Left hindlimb (tissue), 1 donor: ENCODE results near the gene DIAPH2.
"Not testable (repeated sequence)": the region's sequence is repeated elsewhere in the genome, so short reads cannot be mapped to it uniquely, and the experiment has no call there.

Experiments used
- DNase-seq: peaks from one replicate; pipeline ENCODE4 v3.0.0-alpha.2; 2018

The DIAPH2 gene

DNA sequence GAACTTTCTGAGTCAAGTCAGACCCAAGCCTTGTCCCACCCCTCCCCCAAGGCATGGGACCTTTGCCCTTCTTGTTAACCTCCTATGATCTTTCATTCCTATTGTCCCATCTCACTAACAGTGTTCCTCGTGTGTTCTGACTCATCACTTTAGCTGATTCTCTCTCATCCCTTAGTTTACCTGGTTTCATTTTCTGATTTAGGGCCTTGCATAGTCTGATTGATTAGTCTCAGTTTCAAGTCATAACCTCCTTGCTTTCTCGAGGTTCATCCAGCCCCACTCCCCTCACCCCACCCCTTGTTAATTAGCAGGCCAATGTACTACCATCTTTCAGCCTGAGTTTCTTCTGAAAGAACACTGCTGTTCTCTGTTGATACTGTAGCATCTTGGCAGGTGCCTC is 716.5 kb downstream of the DIAPH2 start:
- DNase-seq = no peak

DNA sequence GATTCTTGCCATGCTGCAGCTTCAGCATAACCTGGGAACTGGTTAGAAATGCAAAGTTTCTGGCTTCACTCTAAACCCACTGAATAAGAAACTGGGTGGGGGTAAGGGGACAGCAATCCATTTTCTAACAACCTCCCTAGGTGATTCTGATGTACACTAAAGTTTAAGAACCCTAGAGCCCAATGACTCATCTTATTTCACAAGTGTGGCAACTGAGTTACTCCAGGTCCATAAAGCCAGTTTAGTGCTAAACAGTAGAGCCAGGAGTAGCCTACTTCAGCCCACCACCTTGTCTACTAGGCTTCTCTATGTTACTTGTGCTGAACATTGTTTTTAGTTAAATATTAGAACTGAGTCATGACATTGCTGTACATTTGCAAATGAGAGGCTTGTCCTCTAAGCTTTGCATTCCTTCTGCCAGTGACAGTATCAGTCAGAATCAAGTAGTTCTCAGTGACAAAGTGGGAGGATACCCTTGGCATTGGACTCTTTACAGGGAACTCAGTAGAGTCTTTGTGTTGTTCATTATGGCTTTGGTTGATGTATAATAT is 717.0 kb downstream of the DIAPH2 start:
- DNase-seq = no peak

DNA sequence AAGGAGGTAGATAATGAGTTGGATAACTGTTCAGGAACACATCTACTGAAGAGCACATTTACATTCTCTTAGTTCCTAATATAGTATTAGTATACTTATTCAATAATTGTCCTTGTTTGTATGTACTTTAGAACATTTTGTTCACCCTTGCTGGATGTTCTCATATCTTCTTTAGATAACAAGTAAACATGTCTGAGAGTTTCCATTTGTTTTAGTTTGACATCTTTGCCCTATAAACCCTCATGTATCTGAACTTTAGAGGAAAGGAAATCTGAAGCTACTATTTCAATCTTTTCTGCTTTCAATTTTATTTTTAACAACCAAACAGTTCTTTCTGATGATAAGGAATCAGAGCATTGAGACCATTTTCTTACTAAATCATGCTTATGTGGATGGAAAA is 717.7 kb downstream of the DIAPH2 start:
- DNase-seq = no peak

DNA sequence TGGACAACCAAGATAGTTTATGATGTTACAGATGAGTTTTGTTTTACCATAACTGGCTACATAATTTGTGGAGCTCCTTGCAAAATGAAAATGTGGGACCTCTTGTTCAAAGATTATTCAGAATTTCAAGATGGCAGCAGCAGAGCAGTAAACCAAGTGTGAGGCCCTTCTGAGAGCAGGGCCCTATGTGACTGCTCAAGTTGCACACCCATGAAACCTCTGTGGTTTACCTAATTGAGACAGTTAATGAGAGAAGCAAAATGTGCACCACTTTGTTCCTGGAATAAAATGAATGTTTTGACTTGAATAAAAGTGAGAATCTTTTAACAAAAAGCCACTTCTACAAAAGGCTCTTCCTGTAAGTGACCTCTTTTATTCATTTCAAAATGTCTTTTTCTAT is 718.3 kb downstream of the DIAPH2 start:
- no peak for DNase-seq

DNA sequence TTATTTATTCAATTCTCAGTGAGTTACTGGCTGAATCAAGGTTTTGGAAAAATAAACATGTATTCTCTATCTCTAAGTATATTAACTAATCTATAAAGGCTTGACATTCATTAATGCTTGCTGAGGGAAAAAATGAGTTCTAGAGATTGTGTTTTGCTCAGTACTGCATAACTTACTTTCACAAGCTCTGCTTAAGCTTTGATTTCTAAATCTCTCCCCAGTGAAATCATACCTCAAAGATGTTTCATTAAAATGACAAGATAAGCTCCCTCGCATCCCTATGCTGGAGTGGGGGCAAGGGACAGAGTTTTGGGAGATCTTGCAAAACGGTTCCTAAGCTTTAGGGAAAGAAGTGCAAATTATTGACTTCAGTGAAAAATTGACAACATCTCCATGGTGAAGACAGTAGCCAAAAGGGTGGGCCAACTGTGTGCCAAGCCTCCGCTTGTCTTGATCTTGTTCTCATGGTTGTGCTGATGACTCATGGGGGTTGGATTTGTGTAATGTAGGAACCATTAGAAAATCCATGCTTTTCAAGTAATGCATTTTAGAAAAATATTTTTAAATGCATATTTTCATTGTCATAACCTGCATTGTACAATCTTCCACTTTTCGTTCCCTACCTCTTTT is 720.5 kb downstream of the DIAPH2 start:
- DNase-seq = no peak

- DNase-seq = not testable (repeated sequence)
These were observed 725.2 kb downstream of the DIAPH2 start for GRCh38 chrX:97409632-97410415.

DNA sequence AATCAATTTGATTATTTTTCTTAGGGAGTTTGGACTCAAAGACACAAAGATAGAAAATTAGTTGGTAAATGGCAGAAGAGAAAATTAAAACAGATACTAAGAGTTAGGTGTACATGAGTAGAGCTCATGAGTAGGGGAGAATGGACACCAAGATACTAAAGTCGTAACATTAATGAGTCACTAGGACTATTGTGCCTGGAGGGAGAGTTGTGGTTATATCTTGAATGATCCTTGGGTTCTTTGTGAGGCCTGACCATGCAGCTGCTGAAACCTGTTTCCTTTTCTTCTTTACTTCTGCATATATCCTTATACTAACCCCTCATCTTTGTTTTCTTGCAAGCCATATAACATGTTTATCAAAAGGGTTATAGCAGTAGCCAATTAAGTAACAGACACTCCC is 731.8 kb downstream of the DIAPH2 start:
- no peak for DNase-seq

GRCh38 chrX:97429101-97429500 is 744.5 kb downstream of the DIAPH2 start:
- no peak for DNase-seq

DNA sequence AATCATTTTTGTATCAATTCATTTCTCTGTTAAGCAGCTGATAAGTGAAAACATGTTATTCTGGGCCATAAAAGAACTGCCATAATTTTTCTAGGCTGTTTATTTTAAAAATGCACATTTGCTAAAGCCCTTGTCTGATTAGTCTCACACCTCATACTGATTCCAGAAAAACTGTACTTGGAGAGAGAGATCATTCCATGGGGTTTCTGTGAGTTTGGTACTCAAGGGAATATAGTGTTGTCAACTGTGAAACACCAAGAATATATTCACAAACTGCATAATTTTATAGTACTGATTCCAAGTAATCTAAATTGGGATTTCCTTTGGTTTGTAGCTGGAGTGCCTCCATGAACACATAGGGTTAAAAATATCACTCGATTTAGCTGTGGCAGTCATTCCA is 746.6 kb downstream of the DIAPH2 start:
- no peak for DNase-seq

GRCh38 chrX:97446298-97446882 is 761.7 kb downstream of the DIAPH2 start:
- no peak for DNase-seq

- DNase-seq = no peak
These were observed 762.7 kb downstream of the DIAPH2 start for GRCh38 chrX:97447306-97447705.

DNA sequence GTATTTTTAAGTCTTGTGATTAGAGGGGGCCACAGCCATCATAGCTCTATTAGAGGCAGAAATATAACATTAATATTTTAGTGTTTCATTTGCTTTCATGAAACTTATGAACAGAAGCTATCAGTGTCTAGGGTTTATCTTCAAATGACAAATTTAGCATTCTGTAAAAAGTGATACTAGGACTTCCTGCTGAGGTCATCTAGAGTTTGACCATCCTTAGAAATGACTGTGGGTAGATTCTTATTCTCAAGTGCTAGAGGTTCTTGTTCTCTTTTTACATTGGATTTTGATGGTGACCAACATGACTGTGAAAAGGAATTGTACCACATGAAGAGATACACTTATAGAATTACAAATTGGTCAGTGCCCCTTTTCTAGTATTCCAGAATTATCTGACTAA is 767.6 kb downstream of the DIAPH2 start:
- DNase-seq = no peak

DNA sequence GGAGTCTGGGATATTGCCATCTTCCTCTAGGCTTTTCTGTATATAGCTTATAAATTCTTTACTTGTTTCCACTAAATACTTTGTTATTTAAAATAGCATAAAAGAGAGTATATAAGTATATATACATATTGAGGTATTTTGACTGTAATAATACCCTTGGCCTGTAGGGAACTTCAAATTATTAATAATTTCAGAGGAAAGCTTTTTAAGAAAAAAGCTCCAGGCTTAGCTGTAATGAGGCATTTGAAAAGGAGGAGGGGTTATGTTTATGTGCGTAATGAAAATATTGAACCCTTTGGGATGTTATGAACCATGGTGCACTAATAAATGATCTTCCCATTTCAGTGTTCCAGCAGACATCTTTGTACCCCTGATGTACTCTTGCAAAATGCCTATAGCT is 777.1 kb downstream of the DIAPH2 start:
- no peak for DNase-seq

DNA sequence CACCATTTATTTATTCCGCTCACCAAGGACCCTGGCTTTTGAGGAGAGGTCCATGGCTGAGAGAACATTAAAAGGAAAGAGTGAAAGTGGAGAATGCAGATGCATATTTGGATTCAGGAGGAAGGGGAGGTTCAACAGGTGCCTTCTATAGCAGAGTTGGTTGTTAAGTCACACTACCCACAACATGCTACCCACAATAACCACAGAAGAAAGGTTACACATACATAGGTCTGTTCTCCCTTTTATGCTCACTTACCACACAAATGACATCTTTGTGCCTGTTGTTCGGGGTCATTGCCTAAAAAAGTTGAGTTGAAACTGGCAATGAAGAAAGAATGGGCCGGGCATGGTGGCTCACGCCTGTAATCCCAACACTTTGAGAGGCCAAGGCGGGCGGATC is 786.4 kb downstream of the DIAPH2 start:
- DNase-seq = no peak

GRCh38 chrX:97474933-97475332 is 790.3 kb downstream of the DIAPH2 start:
- no peak for DNase-seq

- DNase-seq = no peak
These were observed 794.7 kb downstream of the DIAPH2 start for GRCh38 chrX:97479106-97479890.

- no peak for DNase-seq
These were observed 796.6 kb downstream of the DIAPH2 start for GRCh38 chrX:97481228-97481627.

GRCh38 chrX:97482666-97483300 is 798.1 kb downstream of the DIAPH2 start:
- DNase-seq = no peak

- no peak for DNase-seq
These were observed 806.0 kb downstream of the DIAPH2 start for GRCh38 chrX:97490656-97491055.

DNA sequence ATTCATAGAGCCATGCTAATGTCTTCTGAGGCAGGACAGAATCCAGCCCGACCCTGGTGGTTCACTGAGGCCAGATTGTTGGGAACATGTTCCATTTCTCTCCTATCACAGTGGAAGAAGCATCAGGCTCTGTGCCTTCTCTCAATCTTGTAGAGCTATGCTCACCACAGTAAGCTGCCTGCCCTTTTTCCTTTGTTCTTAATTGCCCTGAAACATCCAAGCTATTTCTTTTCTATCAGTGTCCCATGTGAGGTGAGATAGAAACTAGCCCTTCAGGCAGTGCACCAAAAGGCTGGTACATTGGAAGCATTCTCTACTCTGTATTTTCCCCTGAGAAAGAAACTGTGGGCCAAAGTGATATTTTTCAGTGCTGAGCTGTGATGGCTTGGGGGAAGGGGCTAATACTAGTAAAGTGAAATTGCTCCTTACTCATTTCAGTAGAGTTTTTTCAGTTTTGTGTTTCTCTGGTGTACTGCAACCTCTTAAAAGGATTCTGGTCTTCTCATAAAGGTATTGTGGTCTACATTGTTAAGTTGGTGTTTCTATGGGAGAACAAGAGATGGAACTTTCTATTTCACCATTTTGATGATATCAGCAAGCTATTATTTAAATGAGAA is 810.2 kb downstream of the DIAPH2 start:
- DNase-seq = no peak

DNA sequence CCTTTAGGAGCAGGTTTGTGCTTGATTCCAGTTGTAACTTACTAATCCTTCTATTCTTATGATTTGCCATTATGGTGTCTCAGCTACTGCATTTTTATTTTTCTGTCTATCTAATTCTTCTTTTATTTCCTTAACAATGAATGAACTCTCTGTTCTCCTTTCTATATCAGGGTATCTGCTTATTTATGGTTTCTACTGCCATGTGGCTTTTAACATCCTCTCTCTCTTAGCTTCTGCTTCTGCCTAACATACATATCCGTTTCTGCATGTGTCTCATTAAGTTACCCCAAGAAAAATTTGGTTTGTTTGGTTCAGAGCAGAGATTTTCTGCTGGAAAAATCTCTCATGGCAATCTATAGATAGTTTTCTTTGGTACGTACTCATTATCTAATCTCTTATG is 813.5 kb downstream of the DIAPH2 start:
- no peak for DNase-seq

DNA sequence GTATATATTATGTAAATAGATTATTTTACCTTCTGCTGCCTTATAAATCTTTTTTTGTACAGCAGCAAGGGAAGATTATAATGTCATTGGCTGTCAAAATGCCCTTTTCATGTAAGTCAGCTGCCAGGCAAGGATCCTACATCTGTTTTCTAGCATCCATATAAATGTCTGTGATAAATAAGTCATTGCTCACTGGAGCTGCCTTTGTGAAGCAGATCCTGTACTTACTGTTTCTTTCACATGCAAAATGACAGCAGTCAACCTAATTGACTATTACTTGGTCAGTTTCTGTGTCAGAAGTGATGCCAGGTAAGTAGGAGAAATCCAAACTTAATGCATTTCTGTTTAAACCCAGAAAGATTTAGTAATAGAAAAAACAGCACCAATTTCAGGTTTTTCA is 819.8 kb downstream of the DIAPH2 start:
- DNase-seq = no peak
